CD14-positive monocyte (primary cell): Measurements from ENCODE around the gene DEAF1. TPM values are rescaled to one million over a fixed set of nuclear protein-coding genes. Genes with fewer than 3 reads are reported as not detected.

Experiments used
- DNase-seq, 3 donors: peaks; one replicate each; pipeline ENCODE4 v3.0.0-alpha.2; 2011 to 2022
- H2AFZ ChIP-seq: 2 replicates; pipeline ENCODE4 v1.6.0; 2012; ENCODE audit warnings: mild to moderate bottlenecking, low read depth, low read length, inconsistent platforms; ENCODE audit not compliant: insufficient read depth, poor library complexity, severe bottlenecking
- H3K27ac ChIP-seq, 2 donors: 1 replicate in 1 of 2; 2 replicates in 1 of 2; pipeline ENCODE4 v1.5.1; 2012 to 2013; ENCODE audit warnings: low read length in 2 of 2, control low read depth in 1 of 2, inconsistent platforms in 1 of 2, low read depth in 1 of 2, mild to moderate bottlenecking in 1 of 2
- H3K27me3 ChIP-seq, 2 donors: one replicate each; pipeline versions ENCODE4 v1.6.0 to v1.6.1; 2011 to 2013; ENCODE audit warnings: low read length in 2 of 2; ENCODE audit not compliant: control insufficient read depth in 2 of 2, insufficient read depth in 2 of 2
- H3K36me3 ChIP-seq, 2 donors: replicated peaks in 1 of 2; 1 replicate in 1 of 2; 2 replicates in 1 of 2; pipeline versions ENCODE4 v1.5.1 to v1.6.1; 2012 to 2013; ENCODE audit warnings: low read length in 2 of 2, control low read depth in 1 of 2, inconsistent platforms in 1 of 2, mild to moderate bottlenecking in 1 of 2; ENCODE audit not compliant: insufficient read depth in 2 of 2, control insufficient read depth in 1 of 2
- H3K4me1 ChIP-seq, 2 donors: 1 replicate in 1 of 2; 2 replicates in 1 of 2; pipeline versions ENCODE4 v1.5.1 to v1.6.1; 2012 to 2013; ENCODE audit warnings: low read length in 2 of 2, control low read depth in 1 of 2, inconsistent platforms in 1 of 2, mild to moderate bottlenecking in 1 of 2, moderate library complexity in 1 of 2; ENCODE audit not compliant: insufficient read depth in 2 of 2, control insufficient read depth in 1 of 2
- H3K4me2 ChIP-seq: replicated peaks from 2 replicates; pipeline ENCODE3; 2012; ENCODE audit warnings: low read length, moderate library complexity, mild to moderate bottlenecking; ENCODE audit not compliant: poor library complexity, severe bottlenecking; ENCODE audit errors: extremely low read depth
- H3K4me3 ChIP-seq, 3 experiments: fragments of 200-600 bp in 1 of 3; sonication (generic) in 1 of 3; replicated peaks in 1 of 3; 1 replicate in 2 of 3; 2 replicates in 1 of 3; pipeline ENCODE4 v1.5.1; 2011 to 2013; ENCODE audit warnings: low read length in 3 of 3, mild to moderate bottlenecking in 3 of 3, control low read depth in 2 of 3, low read depth in 2 of 3, inconsistent platforms in 1 of 3, moderate library complexity in 1 of 3
- H3K79me2 ChIP-seq: 2 replicates; pipeline ENCODE4 v1.6.0; 2012; ENCODE audit warnings: mild to moderate bottlenecking, control low read depth, inconsistent platforms, low read length, moderate library complexity; ENCODE audit not compliant: insufficient read depth
- H3K9ac ChIP-seq: 2 replicates; pipeline ENCODE4 v1.6.0; 2017; ENCODE audit warnings: low read length, mild to moderate bottlenecking; ENCODE audit not compliant: insufficient read depth, poor library complexity, severe bottlenecking
- H3K9me3 ChIP-seq, 2 donors: replicated peaks in 1 of 2; 1 replicate in 1 of 2; 2 replicates in 1 of 2; pipeline versions ENCODE4 v1.5.1 to v1.6.1; 2012 to 2013; ENCODE audit warnings: low read length in 2 of 2, control low read depth in 1 of 2; ENCODE audit not compliant: control insufficient read depth in 1 of 2, insufficient read depth in 1 of 2
- H4K20me1 ChIP-seq: 2 replicates; pipeline ENCODE4 v1.6.0; 2012; ENCODE audit warnings: mild to moderate bottlenecking, low read length, control low read depth, moderate library complexity; ENCODE audit not compliant: insufficient read depth
- H3K27ac Mint-ChIP-seq, 7 donors: one replicate each; pipeline ENCODE4 v1.8.0; 2020; ENCODE audit warnings: mild to moderate bottlenecking in 7 of 7, mixed read lengths in 7 of 7, moderate library complexity in 6 of 7, inconsistent platforms in 2 of 7
- H3K27me3 Mint-ChIP-seq, 3 donors: one replicate each; pipeline ENCODE4 v1.8.0; 2021 to 2022; ENCODE audit warnings: low read depth in 3 of 3, mild to moderate bottlenecking in 3 of 3, mixed read lengths in 3 of 3, moderate library complexity in 3 of 3, inconsistent platforms in 1 of 3
- H3K36me3 Mint-ChIP-seq, 2 donors: one replicate each; pipeline ENCODE4 v1.8.0; 2020; ENCODE audit warnings: mixed read lengths in 2 of 2, inconsistent platforms in 1 of 2, mild to moderate bottlenecking in 1 of 2
- H3K4me1 Mint-ChIP-seq: one replicate; pipeline ENCODE4 v1.8.0; 2020; ENCODE audit warnings: mild to moderate bottlenecking, mixed read lengths
- H3K4me3 Mint-ChIP-seq, 2 donors: one replicate each; pipeline ENCODE4 v1.8.0; 2020; ENCODE audit warnings: mild to moderate bottlenecking in 2 of 2, mixed read lengths in 2 of 2, moderate library complexity in 1 of 2
- H3K9me3 Mint-ChIP-seq, 7 donors: one replicate each; pipeline ENCODE4 v1.8.0; 2020 to 2022; ENCODE audit warnings: mixed read lengths in 7 of 7, mild to moderate bottlenecking in 6 of 7, moderate library complexity in 6 of 7, inconsistent platforms in 2 of 7
- WGBS: methylation state at CpG from one replicate; pipeline ENCODE4 v1.1.5; 2013; ENCODE audit warnings: missing lambda C conversion rate; ENCODE audit not compliant: insufficient coverage; 5-methylcytosine and 5-hydroxymethylcytosine counted together
- intact Hi-C, 2 donors: fragments of 100-400 bp; cut with micrococcal nuclease; formaldehyde crosslinking; loops; one replicate each; pipeline versions ENCODE4 v1.15.0 to v1.15.1; 2023
- polyA plus RNA-seq, 3 donors: library from polyadenylated mRNA; depleted of rRNA in 1 of 3; unstranded in 2 of 3; stranded (reverse) in 1 of 3; fragments of 300-500 nt in 2 of 3; fragments of >200 nt in 1 of 3; fragmentation: Illumina TruSeq in 2 of 3; gene quantifications; 1 replicate in 2 of 3; 2 replicates in 1 of 3; pipeline ENCODE4 v1.2.3, GENCODE V29; 2012 to 2021
- TF ChIP-seq, protein P1 (sequence below): fragments of 200-600 bp; IDR thresholded peaks from one replicate; pipeline ENCODE4 v1.8.0; 2022; ENCODE audit warnings: antibody characterized with exemption, mild to moderate bottlenecking

DEAF1 gene
- polyA plus RNA-seq, 3 donors: 18.0 to 22.3 (median 22.2) TPM

DNA sequence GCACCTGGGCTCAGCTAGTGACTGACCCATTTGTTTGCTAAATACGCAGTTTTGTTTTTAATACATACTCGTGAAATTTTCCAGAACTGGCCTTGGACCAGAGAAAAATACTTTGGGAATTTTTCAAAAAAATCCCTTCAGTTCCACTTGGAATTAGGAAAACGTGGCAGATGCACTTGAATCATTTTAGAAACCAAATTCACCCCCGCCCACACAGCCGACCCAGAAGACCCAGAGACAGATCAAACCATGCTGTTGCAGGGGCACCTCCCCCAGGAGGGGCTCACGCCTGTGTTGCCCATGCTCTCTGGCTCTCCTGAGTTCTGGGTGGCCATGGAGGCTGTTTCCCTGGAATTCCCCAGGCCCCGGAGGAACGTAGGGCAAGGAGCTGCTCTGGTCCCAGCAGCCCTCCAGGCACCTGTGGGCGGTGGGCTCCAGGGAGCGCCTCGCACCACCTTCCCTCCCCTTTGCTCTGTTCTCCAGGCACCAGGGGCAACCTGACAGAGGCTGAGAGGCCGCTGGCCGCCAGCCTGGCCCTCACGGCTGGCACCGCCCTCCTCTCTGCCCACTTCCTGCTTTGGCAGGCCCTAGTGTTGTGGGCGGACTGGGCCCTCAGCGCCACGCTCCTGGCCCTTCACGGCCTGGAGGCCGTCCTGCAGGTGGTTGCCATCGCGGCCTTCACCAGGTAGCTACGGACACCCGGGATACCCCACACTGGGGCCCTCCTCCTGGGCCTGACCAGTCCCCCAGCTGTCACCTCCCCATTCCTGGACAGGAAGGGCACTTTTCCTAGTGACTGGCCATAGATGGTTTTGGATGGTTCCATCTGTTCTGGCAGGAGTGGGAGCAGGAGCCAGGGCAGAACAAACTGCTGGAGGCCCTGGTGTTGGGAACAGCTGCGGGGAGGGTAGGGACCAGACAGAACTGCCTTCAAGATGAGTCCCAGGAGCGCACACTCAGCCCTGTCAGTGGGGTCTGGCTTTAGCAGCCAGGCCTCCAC lies 7.7 kb upstream of the DEAF1 start:
- no peak overlapping the region for H2AFZ ChIP-seq
- Mint-ChIP-seq H3K4me3 (no peak overlapping the region), H3K36me3 (peaks cover 34 to 63% of the 10 kb centered on the region in 2 donors), H3K27ac (peak overlapping the region in 1 of 7 donors; percentile 15), H3K27me3 (peaks cover 16 to 28% (median 21%) of the 10 kb centered on the region in 3 donors), H3K9me3 (peaks cover 0 to 2% (median 0%) of the 10 kb centered on the region in 7 donors), H3K4me1 (peaks cover 29% of the 10 kb centered on the region)
- H3K79me2 ChIP-seq: peaks cover 19% of the 10 kb centered on the region
- no peak overlapping the region for H3K4me3 ChIP-seq
- peaks cover 11 to 36% of the 10 kb centered on the region in 2 donors for H3K36me3 ChIP-seq
- no peak overlapping the region for H3K4me2 ChIP-seq
- peaks cover 32% of the 10 kb centered on the region for H4K20me1 ChIP-seq
- peaks cover 8 to 28% of the 10 kb centered on the region in 2 donors for H3K27me3 ChIP-seq
- no peak overlapping the region for H3K27ac ChIP-seq
- TF ChIP-seq, protein P1, sequence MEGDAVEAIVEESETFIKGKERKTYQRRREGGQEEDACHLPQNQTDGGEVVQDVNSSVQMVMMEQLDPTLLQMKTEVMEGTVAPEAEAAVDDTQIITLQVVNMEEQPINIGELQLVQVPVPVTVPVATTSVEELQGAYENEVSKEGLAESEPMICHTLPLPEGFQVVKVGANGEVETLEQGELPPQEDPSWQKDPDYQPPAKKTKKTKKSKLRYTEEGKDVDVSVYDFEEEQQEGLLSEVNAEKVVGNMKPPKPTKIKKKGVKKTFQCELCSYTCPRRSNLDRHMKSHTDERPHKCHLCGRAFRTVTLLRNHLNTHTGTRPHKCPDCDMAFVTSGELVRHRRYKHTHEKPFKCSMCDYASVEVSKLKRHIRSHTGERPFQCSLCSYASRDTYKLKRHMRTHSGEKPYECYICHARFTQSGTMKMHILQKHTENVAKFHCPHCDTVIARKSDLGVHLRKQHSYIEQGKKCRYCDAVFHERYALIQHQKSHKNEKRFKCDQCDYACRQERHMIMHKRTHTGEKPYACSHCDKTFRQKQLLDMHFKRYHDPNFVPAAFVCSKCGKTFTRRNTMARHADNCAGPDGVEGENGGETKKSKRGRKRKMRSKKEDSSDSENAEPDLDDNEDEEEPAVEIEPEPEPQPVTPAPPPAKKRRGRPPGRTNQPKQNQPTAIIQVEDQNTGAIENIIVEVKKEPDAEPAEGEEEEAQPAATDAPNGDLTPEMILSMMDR: no peak
- peak overlapping the region; percentile 27 for H3K9ac ChIP-seq
- peaks cover 32 to 50% of the 10 kb centered on the region in 2 donors for H3K4me1 ChIP-seq
- H3K9me3 ChIP-seq: peaks cover 0 to 3% of the 10 kb centered on the region in 2 donors
- WGBS: 72% methylated on average over 25 of the region's 26 CpGs
- DNase-seq: peak in 2 of 3 donors; percentile 30 to 37
- intact Hi-C loops: no loop called here

DNA sequence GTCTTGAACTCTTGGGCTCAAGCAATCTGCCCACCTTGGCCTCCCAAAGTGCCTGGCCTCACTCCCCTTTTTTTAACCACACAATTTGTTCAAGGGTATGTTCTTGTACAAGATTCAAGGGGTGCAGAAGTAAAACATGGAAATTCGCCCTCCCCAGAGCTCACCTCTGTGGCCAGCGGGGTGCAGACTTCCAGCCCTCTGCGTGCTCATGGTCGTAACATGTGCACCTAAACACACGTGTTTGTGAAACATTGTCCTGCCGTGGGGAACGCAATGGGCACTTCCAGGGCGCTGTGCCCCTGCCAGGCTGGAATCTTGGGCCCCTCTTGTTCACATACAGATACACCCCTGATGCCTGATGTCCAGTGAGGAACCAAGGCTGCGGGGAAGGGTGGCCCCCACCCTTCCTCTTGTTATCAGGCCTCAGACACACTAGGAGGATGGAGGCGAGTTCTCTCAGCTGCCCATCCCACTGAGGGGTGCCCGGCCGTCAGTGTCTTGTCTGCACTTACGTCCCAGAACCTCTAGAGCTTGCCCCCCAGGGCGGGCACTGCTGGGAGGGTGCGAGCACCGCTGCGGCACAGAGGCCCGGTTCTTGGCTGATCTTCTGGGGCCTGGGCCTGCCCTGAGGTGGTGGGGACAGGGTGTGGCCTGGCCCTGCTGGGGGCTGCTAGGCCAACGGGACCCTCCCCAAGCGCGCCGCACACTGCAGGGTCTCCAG lies 6.9 kb upstream of the DEAF1 start:
- H3K4me1 ChIP-seq: peaks cover 40 to 59% of the 10 kb centered on the region in 2 donors

More for the DNA sequence above, 6.9 kb upstream of the DEAF1 start:
- Histone ChIP-seq H3K27me3 (peaks cover 8 to 20% of the 10 kb centered on the region in 2 donors), H3K4me3 (no peak overlapping the region), H3K27ac (no peak overlapping the region), H3K9me3 (peaks cover 0 to 3% of the 10 kb centered on the region in 2 donors), H3K36me3 (peaks cover 11 to 36% of the 10 kb centered on the region in 2 donors), H3K9ac (no peak overlapping the region), H2AFZ (no peak overlapping the region), H3K79me2 (peaks cover 19% of the 10 kb centered on the region), H4K20me1 (peaks cover 32% of the 10 kb centered on the region), H3K4me2 (no peak overlapping the region)
- DNase-seq: no peak
- Mint-ChIP-seq H3K4me1 (peaks cover 37% of the 10 kb centered on the region), H3K27me3 (peaks cover 7 to 19% (median 15%) of the 10 kb centered on the region in 3 donors), H3K4me3 (no peak overlapping the region), H3K9me3 (peaks cover 0 to 2% (median 0%) of the 10 kb centered on the region in 7 donors), H3K27ac (peak overlapping the region in 2 of 7 donors; percentile 28 to 76), H3K36me3 (peaks cover 34 to 63% of the 10 kb centered on the region in 2 donors)
- TF ChIP-seq, protein P1: no peak
- intact Hi-C loops: no loop called here
- WGBS: 96% methylated on average over 18 of the region's 22 CpGs
